Smooth muscle cell (in vitro differentiated cells): Measurements from ENCODE around the gene RFTN1. TPM values are rescaled to one million over a fixed set of nuclear protein-coding genes. Genes with fewer than 3 reads are reported as not detected.

Experiments used
- DNase-seq: peaks from one replicate; lab custom pipeline; 2025; ENCODE audit not compliant: unreplicated experiment; lab: John Stamatoyannopoulos, UW
- H2AFZ ChIP-seq: fragments of 200-600 bp; sonication (generic); 2 replicates; pipeline ENCODE4 v1.6.0; 2016; ENCODE audit warnings: antibody characterized with exemption, low read depth, mild to moderate bottlenecking
- H3F3A ChIP-seq: fragments of 200-600 bp; sonication (generic); 2 replicates; pipeline ENCODE4 v1.6.0; 2017; ENCODE audit warnings: antibody characterized with exemption, low read depth
- H3K27ac ChIP-seq: fragments of 200-600 bp; sonication (generic); 2 replicates; pipeline ENCODE4 v1.5.1; 2016; ENCODE audit warnings: low read depth, mild to moderate bottlenecking
- H3K27me3 ChIP-seq: fragments of 200-600 bp; sonication (generic); 2 replicates; pipeline ENCODE4 v1.6.1; 2016; ENCODE audit warnings: low read depth, mild to moderate bottlenecking
- H3K36me3 ChIP-seq: fragments of 200-600 bp; sonication (generic); 2 replicates; pipeline ENCODE4 v1.5.1; 2016; ENCODE audit warnings: low read depth
- H3K4me1 ChIP-seq: fragments of 200-600 bp; sonication (generic); 2 replicates; pipeline ENCODE4 v1.5.1; 2016; ENCODE audit warnings: low read depth
- H3K4me2 ChIP-seq: fragments of 200-600 bp; sonication (generic); 2 replicates; pipeline ENCODE4 v1.6.0; 2016; ENCODE audit warnings: mild to moderate bottlenecking
- H3K4me3 ChIP-seq: fragments of 200-600 bp; sonication (generic); 2 replicates; pipeline ENCODE4 v1.5.1; 2016; ENCODE audit warnings: mild to moderate bottlenecking
- H3K79me2 ChIP-seq: fragments of 200-600 bp; sonication (generic); 2 replicates; pipeline ENCODE4 v1.6.0; 2016; ENCODE audit warnings: low read depth, mild to moderate bottlenecking
- H3K9ac ChIP-seq: fragments of 200-600 bp; sonication (generic); 2 replicates; pipeline ENCODE4 v1.6.0; 2016; ENCODE audit warnings: low read depth
- H3K9me3 ChIP-seq: fragments of 200-600 bp; sonication (generic); replicated peaks from 2 replicates; pipeline ENCODE4 v1.5.1; 2016; ENCODE audit warnings: low read depth
- H4K20me1 ChIP-seq: fragments of 200-600 bp; sonication (generic); 2 replicates; pipeline ENCODE4 v1.6.0; 2016; ENCODE audit warnings: low read depth
- WGBS: methylation state at CpG from one replicate; pipeline ENCODE4 v1.1.7; 2016; ENCODE audit warnings: low lambda C conversion rate; 5-methylcytosine and 5-hydroxymethylcytosine counted together
- polyA plus RNA-seq: library from polyadenylated mRNA; unstranded; fragments of >200 nt; fragmentation: Nextera tagmentation; extraction: Ambion mirVana; gene quantifications from 2 replicates; pipeline ENCODE4 v1.2.1, GENCODE V29; 2016
- total RNA-seq: library from RNA; depleted of rRNA; stranded (reverse); fragments of >200 nt; gene quantifications from 2 replicates; pipeline ENCODE4 v1.2.3, GENCODE V29; 2014
- TF ChIP-seq, protein P1 (sequence below): fragments of 200-600 bp; sonication (generic); IDR thresholded peaks from 2 replicates; pipeline ENCODE4 v1.5.1; 2017; ENCODE audit warnings: borderline replicate concordance, mild to moderate bottlenecking, antibody characterized with exemption; ENCODE audit not compliant: insufficient read depth, poor library complexity, severe bottlenecking

The RFTN1 gene
- total and polyA plus RNA-seq, 2 experiments from 2014 or later, result 21.7 to 35.6 TPM

DNA sequence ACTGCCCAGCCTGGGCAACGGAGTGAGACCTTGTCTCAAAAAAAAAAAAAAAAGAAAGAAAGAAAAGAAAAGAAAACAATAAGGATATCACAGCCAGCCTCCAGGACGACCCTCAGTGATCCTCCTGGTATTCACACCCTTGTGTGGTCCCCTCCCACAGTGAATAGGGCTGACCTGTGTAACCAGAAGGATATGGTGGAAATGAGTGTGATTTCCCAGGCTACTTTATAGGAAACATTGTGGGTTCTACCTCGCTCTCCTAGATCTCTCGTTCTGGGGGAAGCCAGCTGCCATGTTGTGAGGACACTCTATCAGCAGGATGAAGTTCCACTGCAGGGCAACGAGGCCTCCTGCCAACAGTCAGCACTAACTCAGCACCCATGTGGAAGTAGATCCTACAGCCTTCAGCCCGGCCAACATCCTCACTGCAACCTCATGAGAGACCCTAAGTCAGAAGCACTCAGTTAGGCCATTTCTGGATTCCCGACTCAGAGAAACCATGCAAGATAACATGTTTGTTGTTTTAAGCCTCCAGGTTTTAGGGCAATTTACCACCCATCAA, 11.1 kb downstream of the RFTN1 start:
- Histone ChIP-seq H3K9me3 (no peaks in the 10 kb centered on the region), H3F3A (no peaks in the 10 kb centered on the region), H3K27me3 (no peaks in the 10 kb centered on the region), H3K36me3 (no peaks in the 10 kb centered on the region), H3K9ac (no peak overlapping the region), H4K20me1 (peaks cover 55% of the 10 kb centered on the region), H2AFZ (no peak overlapping the region), H3K27ac (no peak overlapping the region), H3K79me2 (peaks cover 9% of the 10 kb centered on the region), H3K4me2 (no peak overlapping the region), H3K4me3 (no peak overlapping the region), H3K4me1 (peaks cover 5% of the 10 kb centered on the region)
- DNase-seq, result no peak
- WGBS, result 95% methylated on average over 7 of the region's 7 CpGs
- TF ChIP-seq, protein P1, sequence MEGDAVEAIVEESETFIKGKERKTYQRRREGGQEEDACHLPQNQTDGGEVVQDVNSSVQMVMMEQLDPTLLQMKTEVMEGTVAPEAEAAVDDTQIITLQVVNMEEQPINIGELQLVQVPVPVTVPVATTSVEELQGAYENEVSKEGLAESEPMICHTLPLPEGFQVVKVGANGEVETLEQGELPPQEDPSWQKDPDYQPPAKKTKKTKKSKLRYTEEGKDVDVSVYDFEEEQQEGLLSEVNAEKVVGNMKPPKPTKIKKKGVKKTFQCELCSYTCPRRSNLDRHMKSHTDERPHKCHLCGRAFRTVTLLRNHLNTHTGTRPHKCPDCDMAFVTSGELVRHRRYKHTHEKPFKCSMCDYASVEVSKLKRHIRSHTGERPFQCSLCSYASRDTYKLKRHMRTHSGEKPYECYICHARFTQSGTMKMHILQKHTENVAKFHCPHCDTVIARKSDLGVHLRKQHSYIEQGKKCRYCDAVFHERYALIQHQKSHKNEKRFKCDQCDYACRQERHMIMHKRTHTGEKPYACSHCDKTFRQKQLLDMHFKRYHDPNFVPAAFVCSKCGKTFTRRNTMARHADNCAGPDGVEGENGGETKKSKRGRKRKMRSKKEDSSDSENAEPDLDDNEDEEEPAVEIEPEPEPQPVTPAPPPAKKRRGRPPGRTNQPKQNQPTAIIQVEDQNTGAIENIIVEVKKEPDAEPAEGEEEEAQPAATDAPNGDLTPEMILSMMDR, result no peak

DNA sequence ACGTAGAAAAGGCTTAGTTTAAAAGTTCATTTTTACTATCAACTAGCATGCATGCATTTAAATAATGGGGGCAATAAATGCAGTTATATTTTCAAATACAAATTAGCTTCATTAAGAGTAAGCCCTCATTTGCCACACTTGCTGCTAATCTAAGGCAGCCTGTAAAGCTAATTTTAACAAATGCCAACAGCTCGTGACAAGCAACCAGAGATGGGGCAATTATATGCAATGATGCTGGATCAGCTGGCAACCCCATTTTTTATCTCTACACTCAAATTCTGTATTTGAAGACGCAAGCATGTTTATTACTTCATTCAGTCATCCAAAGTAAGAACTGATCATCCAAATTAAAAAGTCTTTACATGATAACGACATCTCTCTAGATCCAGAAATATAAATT, 12.1 kb downstream of the RFTN1 start:
- Histone ChIP-seq H2AFZ (no peak overlapping the region), H3K4me2 (no peak overlapping the region), H3K27ac (no peak overlapping the region), H3K4me3 (no peak overlapping the region), H4K20me1 (peaks cover 48% of the 10 kb centered on the region), H3K79me2 (no peaks in the 10 kb centered on the region), H3K36me3 (no peaks in the 10 kb centered on the region), H3K27me3 (no peaks in the 10 kb centered on the region), H3K9ac (no peak overlapping the region), H3K4me1 (peaks cover 5% of the 10 kb centered on the region), H3K9me3 (no peaks in the 10 kb centered on the region), H3F3A (no peaks in the 10 kb centered on the region)
- TF ChIP-seq, protein P1, result no peak
- DNase-seq, result no peak
- WGBS, result 87% methylated on average over 4 of the region's 4 CpGs

DNA sequence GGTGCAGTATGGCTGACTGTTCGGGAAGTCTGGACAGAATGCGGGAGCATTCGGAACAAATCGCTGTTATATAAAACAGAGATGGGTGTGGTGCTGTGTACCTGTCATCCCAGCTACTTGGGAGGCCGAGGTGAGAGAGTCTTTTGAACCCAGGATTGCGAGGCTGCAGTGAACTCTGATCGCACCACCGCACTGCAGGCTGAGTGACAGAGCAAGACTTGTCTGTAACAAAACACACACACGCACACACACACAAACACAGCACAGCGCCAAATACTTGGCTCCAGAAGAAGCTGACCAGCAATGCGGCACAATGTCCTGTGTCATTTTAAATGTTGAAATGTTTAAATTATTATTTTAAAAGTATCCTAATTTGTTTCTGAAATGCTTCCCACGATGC, 12.6 kb downstream of the RFTN1 start:
- H3K9ac ChIP-seq, result no peak overlapping the region
- no peak overlapping the region for H3K27ac ChIP-seq
- H2AFZ ChIP-seq, result no peak overlapping the region
- no peaks in the 10 kb centered on the region for H3F3A ChIP-seq
- no peaks in the 10 kb centered on the region for H3K27me3 ChIP-seq
- H3K36me3 ChIP-seq, result no peaks in the 10 kb centered on the region
- H3K4me3 ChIP-seq, result no peak overlapping the region
- DNase-seq, result no peak
- peaks cover 48% of the 10 kb centered on the region for H4K20me1 ChIP-seq
- no peak overlapping the region for H3K4me2 ChIP-seq
- TF ChIP-seq, protein P1, result no peak
- peaks cover 5% of the 10 kb centered on the region for H3K4me1 ChIP-seq
- H3K9me3 ChIP-seq, result no peaks in the 10 kb centered on the region
- no peaks in the 10 kb centered on the region for H3K79me2 ChIP-seq
- WGBS, result 97% methylated on average over 12 of the region's 12 CpGs

DNA sequence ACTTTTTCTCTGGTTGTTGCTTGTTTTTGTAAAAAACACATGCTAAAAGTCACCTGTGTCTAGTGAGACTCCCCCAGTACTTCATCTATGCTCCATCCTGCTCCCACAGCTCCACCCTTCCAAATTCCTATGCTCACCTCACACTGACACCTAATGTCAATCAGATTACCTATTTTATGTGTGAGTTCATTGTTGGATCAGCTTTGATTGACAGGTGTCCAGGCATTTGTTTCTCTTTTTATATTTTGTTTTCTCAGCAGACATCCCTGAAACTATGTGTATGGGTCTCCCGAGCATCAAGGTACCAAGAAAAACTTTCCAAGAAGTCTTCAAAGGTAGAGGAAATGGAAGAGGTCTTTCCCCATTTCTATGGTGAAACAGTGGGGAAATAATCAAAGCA, 13.4 kb downstream of the RFTN1 start:
- TF ChIP-seq, protein P1, result no peak
- WGBS, result 100% methylated on average over 1 of the region's 1 CpG
- Histone ChIP-seq H3K4me3 (no peak overlapping the region), H3F3A (no peaks in the 10 kb centered on the region), H3K27ac (no peak overlapping the region), H3K79me2 (no peaks in the 10 kb centered on the region), H3K4me2 (no peak overlapping the region), H3K9ac (no peak overlapping the region), H2AFZ (no peak overlapping the region), H3K27me3 (no peaks in the 10 kb centered on the region), H3K9me3 (no peaks in the 10 kb centered on the region), H3K4me1 (peaks cover 5% of the 10 kb centered on the region), H3K36me3 (no peaks in the 10 kb centered on the region), H4K20me1 (peaks cover 47% of the 10 kb centered on the region)
- DNase-seq, result no peak
